H9 (cell line): ENCODE measurements around the gene ASTN2. TPM values are rescaled to one million over a fixed set of nuclear protein-coding genes. Genes with fewer than 3 reads are reported as not detected.
A peak's percentile ranks its signal among the peaks of the same experiment; 100 is the strongest.

Experiments
- DNase-seq: peaks from one replicate; pipeline ENCODE4 v3.0.0-alpha.2; 2017
- H2AFZ ChIP-seq: one replicate; pipeline ENCODE4 v1.6.1; 2013; ENCODE audit warnings: mild to moderate bottlenecking, low read length, control low read depth, moderate library complexity
- H2AK5ac ChIP-seq: 2 replicates; pipeline ENCODE4 v1.6.1; 2013; ENCODE audit warnings: low read length, control low read depth, mixed read lengths; ENCODE audit not compliant: insufficient read length
- H2BK120ac ChIP-seq: one replicate; pipeline ENCODE4 v1.6.1; 2013; ENCODE audit warnings: low read depth, mild to moderate bottlenecking, low read length, control low read depth, inconsistent platforms; ENCODE audit not compliant: poor library complexity, severe bottlenecking
- H2BK12ac ChIP-seq: 2 replicates; pipeline ENCODE4 v1.6.1; 2013; ENCODE audit warnings: low read length, control low read depth, mixed read lengths, low read depth; ENCODE audit not compliant: insufficient read length
- H2BK15ac ChIP-seq: 2 replicates; pipeline ENCODE4 v1.6.1; 2013; ENCODE audit warnings: low read depth, low read length, control low read depth
- H2BK20ac ChIP-seq: one replicate; pipeline ENCODE4 v1.6.1; 2013; ENCODE audit warnings: low read depth, mild to moderate bottlenecking, low read length, control low read depth, inconsistent platforms; ENCODE audit not compliant: poor library complexity, severe bottlenecking
- H2BK5ac ChIP-seq: 2 replicates; pipeline ENCODE4 v1.6.1; 2013; ENCODE audit warnings: low read length, control low read depth, mixed read lengths; ENCODE audit not compliant: insufficient read length
- H3K14ac ChIP-seq: 2 replicates; pipeline ENCODE4 v1.6.1; 2013; ENCODE audit warnings: low read length, control low read depth; ENCODE audit not compliant: insufficient read depth
- H3K18ac ChIP-seq: 2 replicates; pipeline ENCODE4 v1.6.1; 2013; ENCODE audit warnings: low read depth, mild to moderate bottlenecking, mixed read lengths, low read length, control low read depth; ENCODE audit not compliant: insufficient read length
- H3K23ac ChIP-seq: 2 replicates; pipeline ENCODE4 v1.6.1; 2013; ENCODE audit warnings: low read length, control low read depth, mixed read lengths, low read depth; ENCODE audit not compliant: insufficient read length
- H3K23me2 ChIP-seq: 2 replicates; pipeline ENCODE4 v1.6.1; 2013; ENCODE audit warnings: low read depth, mild to moderate bottlenecking, mixed read lengths, low read length, control low read depth; ENCODE audit not compliant: insufficient read length, poor library complexity, severe bottlenecking
- H3K27ac ChIP-seq: 2 replicates; pipeline ENCODE4 v1.5.1; 2013; ENCODE audit warnings: low read length, control low read depth, mixed read lengths, low read depth; ENCODE audit not compliant: insufficient read length
- H3K27me3 ChIP-seq: 2 replicates; pipeline ENCODE4 v1.6.1; 2013; ENCODE audit warnings: low read length, control low read depth, inconsistent platforms; ENCODE audit not compliant: insufficient read depth
- H3K4ac ChIP-seq: 2 replicates; pipeline ENCODE4 v1.6.1; 2013; ENCODE audit warnings: low read depth, mild to moderate bottlenecking, control low read depth, inconsistent platforms, low read length, moderate library complexity
- H3K4me1 ChIP-seq: 2 replicates; pipeline ENCODE4 v1.6.1; 2013; ENCODE audit warnings: low read length, control low read depth, inconsistent platforms; ENCODE audit not compliant: insufficient read depth
- H3K4me2 ChIP-seq: 2 replicates; pipeline ENCODE4 v1.6.1; 2013; ENCODE audit warnings: low read length, control low read depth, mixed read lengths; ENCODE audit not compliant: insufficient read length, insufficient read depth
- H3K56ac ChIP-seq: 2 replicates; pipeline ENCODE4 v1.6.1; 2013; ENCODE audit warnings: low read depth, mild to moderate bottlenecking, mixed read lengths, low read length, control low read depth; ENCODE audit not compliant: insufficient read length
- H3K79me1 ChIP-seq: 2 replicates; pipeline ENCODE4 v1.6.1; 2013; ENCODE audit warnings: low read depth, mild to moderate bottlenecking, moderate library complexity, low read length, control low read depth, inconsistent platforms; ENCODE audit not compliant: insufficient read depth, poor library complexity, severe bottlenecking
- H3K79me2 ChIP-seq: 2 replicates; pipeline ENCODE4 v1.6.1; 2013; ENCODE audit warnings: low read length, control low read depth, inconsistent platforms; ENCODE audit not compliant: insufficient read depth
- H3K9ac ChIP-seq: 2 replicates; pipeline ENCODE4 v1.6.1; 2013; ENCODE audit warnings: low read length, control low read depth, mixed read lengths; ENCODE audit not compliant: insufficient read length; ENCODE audit errors: extremely low read depth
- H3K9me3 ChIP-seq: one replicate; pipeline ENCODE4 v1.6.1; 2013; ENCODE audit warnings: low read depth, low read length, inconsistent platforms; ENCODE audit not compliant: control insufficient read depth
- H3T11ph ChIP-seq: one replicate; pipeline ENCODE4 v1.6.1; 2013; ENCODE audit warnings: mild to moderate bottlenecking, low read length, control low read depth, inconsistent platforms
- H4K20me1 ChIP-seq: one replicate; pipeline ENCODE4 v1.6.1; 2013; ENCODE audit not compliant: control insufficient read depth, insufficient read length, insufficient read depth
- H4K5ac ChIP-seq: 2 replicates; pipeline ENCODE4 v1.6.1; 2013; ENCODE audit warnings: low read depth, mild to moderate bottlenecking, mixed read lengths, low read length, control low read depth; ENCODE audit not compliant: insufficient read length
- H4K8ac ChIP-seq: replicated peaks from 2 replicates; pipeline ENCODE4 v1.6.1; 2013; ENCODE audit warnings: low read length, control low read depth, mixed read lengths, low read depth; ENCODE audit not compliant: insufficient read length
- H4K91ac ChIP-seq: 2 replicates; pipeline ENCODE4 v1.6.1; 2013; ENCODE audit warnings: low read depth, mild to moderate bottlenecking, moderate library complexity, mixed read lengths, low read length, control low read depth; ENCODE audit not compliant: insufficient read length
- H3K27ac Mint-ChIP-seq, 3 experiments: 2 replicates in 2 of 3; 3 replicates in 1 of 3; pipeline ENCODE4 v1.8.0; 2020 to 2021; ENCODE audit warnings: mixed read lengths in 3 of 3, mild to moderate bottlenecking in 1 of 3, moderate library complexity in 1 of 3
- H3K27me3 Mint-ChIP-seq: 2 replicates; pipeline ENCODE4 v1.8.0; 2021; ENCODE audit warnings: low read depth, mild to moderate bottlenecking, moderate library complexity, mixed read lengths
- H3K36me3 Mint-ChIP-seq, 3 experiments: 2 replicates in 2 of 3; 3 replicates in 1 of 3; pipeline ENCODE4 v1.8.0; 2020 to 2021; ENCODE audit warnings: low read depth in 3 of 3, mixed read lengths in 3 of 3; ENCODE audit not compliant: insufficient read depth in 1 of 3
- H3K4me1 Mint-ChIP-seq, 2 experiments: 2 replicates each; pipeline ENCODE4 v1.8.0; 2020; ENCODE audit warnings: mixed read lengths in 2 of 2
- H3K4me3 Mint-ChIP-seq, 2 experiments: 2 replicates in 1 of 2; 3 replicates in 1 of 2; pipeline ENCODE4 v1.8.0; 2020 to 2021; ENCODE audit warnings: mild to moderate bottlenecking in 2 of 2, mixed read lengths in 2 of 2, moderate library complexity in 1 of 2
- H3K9me3 Mint-ChIP-seq, 2 experiments: 2 replicates in 1 of 2; 3 replicates in 1 of 2; pipeline ENCODE4 v1.8.0; 2020; ENCODE audit warnings: mild to moderate bottlenecking in 2 of 2, mixed read lengths in 2 of 2, moderate library complexity in 1 of 2
- CTCF ChIP-seq: fragments of 200-600 bp; sonication (generic); conservative IDR thresholded peaks from 3 replicates; pipeline ENCODE4 v1.8.0; 2021; ENCODE audit warnings: antibody characterized with exemption, mild to moderate bottlenecking
- WGBS: extraction: QIAGEN DNeasy Blood & Tissue Kit; methylation state at CpG from one replicate; pipeline ENCODE4 v1.1.7; 2013; ENCODE audit warnings: missing lambda C conversion rate, low lambda C conversion rate, mixed read lengths; ENCODE audit not compliant: insufficient read length; ENCODE audit errors: extremely low coverage; 5-methylcytosine and 5-hydroxymethylcytosine counted together
- total RNA-seq: library from RNA; stranded (reverse); gene quantifications from 2 replicates; pipeline ENCODE4 v1.2.1, GENCODE V29; 2021

ASTN2 gene
- total RNA-seq, 1 experiment from 2014 or later: 9.7 TPM

- Histone ChIP-seq H4K5ac (no peak overlapping the region), H3K4me1 (no peaks in the 10 kb centered on the region), H2AFZ (no peak overlapping the region), H3K14ac (no peak overlapping the region), H3K27me3 (no peaks in the 10 kb centered on the region), H4K20me1 (no peaks in the 10 kb centered on the region), H3K79me2 (no peaks in the 10 kb centered on the region), H3K56ac (no peak overlapping the region), H3K9me3 (no peaks in the 10 kb centered on the region), H2BK120ac (no peak overlapping the region), H3K4ac (no peak overlapping the region), H2BK5ac (no peak overlapping the region), H4K91ac (no peak overlapping the region), H3K79me1 (no peaks in the 10 kb centered on the region), H2BK20ac (no peak overlapping the region), H2BK15ac (no peak overlapping the region), H3T11ph (no peak overlapping the region), H3K23me2 (no peaks in the 10 kb centered on the region), H2BK12ac (no peak overlapping the region), H3K4me2 (no peak overlapping the region), H3K23ac (no peak overlapping the region), H4K8ac (no peak overlapping the region), H3K9ac (no peak overlapping the region), H3K27ac (no peak overlapping the region), H3K18ac (no peak overlapping the region), H2AK5ac (no peak overlapping the region)
- Mint-ChIP-seq H3K36me3 (no peaks in the 10 kb centered on the region), H3K27ac (peak overlapping the region in 1 of 3 experiments; percentile 66; a peak in 1 of 7 replicates), H3K4me1 (peaks cover 24% of the 10 kb centered on the region in 2 experiments), H3K4me3 (no peak overlapping the region), H3K9me3 (no peaks in the 10 kb centered on the region), H3K27me3 (no peaks in the 10 kb centered on the region; the same call in 1 of the 2 replicates)
- WGBS: no CpG with 5 or more reads among the region's 6 CpGs
- TF ChIP-seq CTCF: 0 out of 3 replicates have a peak, but pooled peaks have one; percentile 15
- no peak for DNase-seq
Measured at GRCh38 chr9:116497095-116497890, 917.6 kb downstream of the ASTN2 start.
